Subcutaneous adipose tissue (tissue), 4 donors: Measurements from ENCODE around the gene SOX1. TPM values are rescaled to one million over a fixed set of nuclear protein-coding genes. Genes with fewer than 3 reads are reported as not detected.

Experiments
- total RNA-seq, 4 donors: library from RNA; depleted of rRNA; stranded (reverse); fragments of >200 nt; gene quantifications; one replicate each; pipeline ENCODE4 v1.1.0, GENCODE V29; 2016
- TF ChIP-seq, protein P1 (sequence below): fragments of 450-650 bp; IDR thresholded peaks from one replicate; pipeline ENCODE4 v1.5.1; 2016; ENCODE audit warnings: low read depth, mild to moderate bottlenecking, control low read depth, antibody characterized with exemption, moderate library complexity

The SOX1 gene
- total RNA-seq = not detected

DNA sequence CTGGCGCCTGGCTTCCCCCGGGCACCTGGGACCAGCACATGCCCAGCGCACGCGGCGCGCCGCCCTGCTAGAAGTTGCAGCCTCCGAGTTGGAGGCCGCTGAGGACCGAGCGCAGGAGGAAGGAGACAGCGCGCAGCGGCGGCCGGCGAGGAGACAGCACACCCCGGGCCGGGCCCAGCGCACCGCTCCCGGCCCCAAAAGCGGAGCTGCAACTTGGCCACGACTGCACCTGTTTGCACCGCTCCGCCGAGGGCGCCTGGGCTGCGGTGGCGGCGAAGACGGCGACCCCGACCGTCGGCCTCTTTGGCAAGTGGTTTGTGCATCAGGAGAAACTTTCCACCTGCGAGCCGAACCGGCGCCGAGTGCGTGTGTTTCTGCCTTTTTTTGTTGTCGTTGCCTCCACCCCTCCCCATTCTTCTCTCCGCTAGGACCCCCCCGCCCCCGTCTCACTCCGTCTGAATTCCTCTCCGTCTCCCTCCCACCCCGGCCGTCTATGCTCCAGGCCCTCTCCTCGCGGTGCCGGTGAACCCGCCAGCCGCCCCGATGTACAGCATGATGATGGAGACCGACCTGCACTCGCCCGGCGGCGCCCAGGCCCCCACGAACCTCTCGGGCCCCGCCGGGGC lies at the start of gene SOX1:
SOX1 (plus strand) TSS at position 34 of the 626 bp plus-strand sequence; CDS start at position 544, 510 bp downstream.
- TF ChIP-seq, protein P1, sequence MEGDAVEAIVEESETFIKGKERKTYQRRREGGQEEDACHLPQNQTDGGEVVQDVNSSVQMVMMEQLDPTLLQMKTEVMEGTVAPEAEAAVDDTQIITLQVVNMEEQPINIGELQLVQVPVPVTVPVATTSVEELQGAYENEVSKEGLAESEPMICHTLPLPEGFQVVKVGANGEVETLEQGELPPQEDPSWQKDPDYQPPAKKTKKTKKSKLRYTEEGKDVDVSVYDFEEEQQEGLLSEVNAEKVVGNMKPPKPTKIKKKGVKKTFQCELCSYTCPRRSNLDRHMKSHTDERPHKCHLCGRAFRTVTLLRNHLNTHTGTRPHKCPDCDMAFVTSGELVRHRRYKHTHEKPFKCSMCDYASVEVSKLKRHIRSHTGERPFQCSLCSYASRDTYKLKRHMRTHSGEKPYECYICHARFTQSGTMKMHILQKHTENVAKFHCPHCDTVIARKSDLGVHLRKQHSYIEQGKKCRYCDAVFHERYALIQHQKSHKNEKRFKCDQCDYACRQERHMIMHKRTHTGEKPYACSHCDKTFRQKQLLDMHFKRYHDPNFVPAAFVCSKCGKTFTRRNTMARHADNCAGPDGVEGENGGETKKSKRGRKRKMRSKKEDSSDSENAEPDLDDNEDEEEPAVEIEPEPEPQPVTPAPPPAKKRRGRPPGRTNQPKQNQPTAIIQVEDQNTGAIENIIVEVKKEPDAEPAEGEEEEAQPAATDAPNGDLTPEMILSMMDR = no peak

DNA sequence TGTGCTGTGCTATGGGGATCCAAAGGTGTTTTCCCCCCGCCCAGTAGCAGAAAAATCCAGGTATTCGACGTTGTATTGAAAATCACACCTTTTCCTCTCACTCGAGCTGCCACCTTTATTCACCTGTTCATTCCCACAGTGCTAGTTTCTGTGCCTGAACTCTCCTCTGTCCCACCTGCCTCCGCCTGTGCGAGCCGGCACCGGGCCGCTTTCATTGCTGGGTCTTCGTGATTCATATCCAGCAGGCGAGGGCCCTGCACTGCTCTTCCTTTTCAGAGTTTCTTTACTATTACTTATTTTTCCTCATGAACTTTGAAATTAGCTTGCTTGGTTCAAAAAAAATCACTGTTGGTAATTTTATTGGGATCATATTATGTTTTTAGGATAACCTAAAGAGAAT lies 42.4 kb upstream of the SOX1 start:
- TF ChIP-seq, protein P1 = no peak

DNA sequence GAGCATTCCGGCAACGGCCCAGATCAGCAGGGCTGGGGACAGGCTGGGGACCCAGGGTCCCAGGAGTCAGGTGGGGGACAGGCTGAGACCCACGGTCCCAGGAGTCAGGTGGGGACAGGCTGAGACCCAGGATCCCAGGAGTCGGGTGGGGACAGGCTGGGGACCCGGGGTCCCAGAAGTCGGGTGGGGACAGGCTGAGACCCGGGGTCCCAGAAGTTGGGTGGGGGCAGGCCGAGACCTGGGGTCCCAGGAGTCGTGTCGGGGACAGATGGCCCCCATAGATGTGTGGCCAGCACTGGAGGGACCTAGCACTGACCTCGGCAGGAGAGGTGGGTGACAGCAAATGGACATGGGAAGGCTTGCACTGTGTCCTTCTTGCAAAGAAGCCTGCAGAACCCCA lies 39.7 kb upstream of the SOX1 start:
- TF ChIP-seq, protein P1 = no peak

DNA sequence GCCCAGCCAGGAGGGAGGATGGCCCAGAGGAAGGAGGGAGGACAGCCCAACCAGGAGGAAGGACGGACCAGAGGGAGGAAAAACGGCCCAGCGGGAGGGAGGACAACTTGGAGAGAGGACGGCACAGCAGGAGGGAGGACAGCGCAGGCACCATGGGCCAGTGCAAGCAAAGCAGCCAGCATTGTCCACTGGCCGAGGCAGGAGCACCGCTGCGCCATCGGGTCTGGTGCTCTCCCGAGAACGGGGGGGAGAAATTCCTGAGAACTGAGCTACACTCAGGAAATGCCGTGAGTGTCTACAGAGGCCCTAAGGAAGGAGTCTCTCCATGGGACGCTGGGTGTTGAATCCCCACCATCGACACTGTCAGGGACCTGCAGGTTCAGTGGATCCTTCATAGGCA lies 38.5 kb upstream of the SOX1 start:
- TF ChIP-seq, protein P1 = no peak

DNA sequence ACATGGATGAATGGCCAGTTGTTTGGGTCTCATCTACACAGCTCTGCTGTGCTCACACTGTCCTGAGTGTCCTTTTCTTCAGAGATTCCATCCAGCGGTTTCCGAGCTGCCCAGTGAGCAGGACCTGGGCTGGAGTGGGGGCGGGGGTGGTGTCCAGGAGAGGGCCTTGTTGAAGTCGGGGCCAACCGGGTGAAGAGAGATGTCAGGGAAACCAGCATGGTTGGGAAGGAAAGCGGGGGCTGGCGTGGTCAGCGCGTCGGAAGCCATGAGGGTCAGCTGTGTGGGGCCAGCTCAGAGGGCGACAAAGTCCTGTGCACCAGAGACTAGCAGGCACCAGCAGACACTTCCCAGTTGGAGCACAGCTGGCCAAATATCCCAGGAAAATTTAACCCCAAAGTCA lies 37.8 kb upstream of the SOX1 start:
- TF ChIP-seq, protein P1 = no peak

DNA sequence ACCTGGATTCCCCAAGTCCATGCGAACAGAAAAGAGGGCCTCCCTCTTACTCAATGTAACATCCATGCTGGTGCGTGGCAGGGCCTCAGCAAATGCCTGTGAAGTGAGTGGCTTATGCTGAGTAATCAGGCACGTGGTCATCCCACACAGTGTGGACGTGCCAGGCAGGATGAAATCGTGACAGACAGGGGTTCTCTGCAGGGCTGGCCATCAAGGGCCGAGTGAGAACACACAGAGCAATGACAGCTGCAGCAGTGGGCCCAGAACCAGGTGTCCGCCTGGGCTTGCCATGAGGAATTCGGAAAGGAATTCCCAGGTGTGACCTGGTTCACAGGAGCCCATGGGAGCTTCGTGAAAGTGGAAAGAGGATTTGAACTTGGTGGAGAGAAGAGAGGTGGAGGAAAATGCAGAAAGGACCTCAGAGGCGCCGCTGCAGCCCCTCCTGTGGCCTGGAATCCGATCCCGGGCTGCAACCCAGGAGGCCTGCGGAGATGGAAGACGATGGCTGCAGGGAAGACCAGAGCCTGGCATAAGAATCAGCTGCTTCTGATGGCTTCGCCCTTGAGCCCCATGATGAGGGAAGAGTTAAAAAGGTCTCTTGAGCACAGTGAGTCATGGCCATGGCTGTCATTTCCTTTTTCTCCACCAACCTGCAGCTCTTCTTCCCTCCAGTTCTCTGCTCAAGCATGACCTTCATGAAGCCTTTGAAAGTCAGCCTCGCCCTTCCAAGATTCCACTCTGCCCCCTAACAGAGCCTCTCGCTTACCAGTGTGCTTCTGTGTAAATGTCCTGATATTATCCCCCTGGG lies 34.6 kb upstream of the SOX1 start:
- TF ChIP-seq, protein P1 = no peak

DNA sequence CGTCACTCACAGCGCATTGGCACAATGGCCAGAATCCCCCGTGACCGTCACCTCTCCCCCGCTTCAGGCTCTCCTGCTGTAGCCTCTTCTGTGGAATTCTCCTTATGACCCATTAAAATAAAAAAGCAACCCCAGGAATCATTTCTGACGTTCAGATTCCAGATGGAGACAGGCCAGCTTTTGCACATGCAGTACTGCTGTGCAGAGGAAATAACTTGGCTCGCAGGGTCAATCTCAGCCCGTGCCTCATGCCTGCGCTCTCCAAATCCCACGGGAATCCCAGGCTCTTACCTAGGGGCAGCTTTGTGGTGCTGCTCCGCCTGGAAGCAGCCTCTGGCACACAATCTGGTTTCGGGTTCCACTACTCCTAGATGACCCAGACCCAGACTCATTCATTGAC lies 32.7 kb upstream of the SOX1 start:
- TF ChIP-seq, protein P1 = no peak
